WTC11 (cell line): ENCODE data around the gene ZSCAN10. TPM values are rescaled to one million over a fixed set of nuclear protein-coding genes. Genes with fewer than 3 reads are reported as not detected.
"Not testable (repeated sequence)": the region's sequence is repeated elsewhere in the genome, so short reads cannot be mapped to it uniquely, and the experiment has no call there.

ENCODE experiments used
- ATAC-seq: fragments of 200-7000 bp; cut with Tn5 transposase; 2 replicates; pipeline ENCODE4 v1.10.0; 2021; ENCODE audit warnings: mild to moderate bottlenecking, moderate library complexity
- CTCF ChIA-PET: fragments of 300-600 bp; sonication (Branson Sonifier 250); formaldehyde crosslinking; loops from one replicate; lab custom pipeline; 2021; ENCODE audit warnings: antibody characterized with exemption; lab: Charles Lee
- POLR2A ChIA-PET: fragments of 350-600 bp; sonication (Branson Sonifier 250); formaldehyde crosslinking; loops from one replicate; lab custom pipeline; 2021; ENCODE audit warnings: antibody characterized with exemption; lab: Charles Lee
- DNase-seq: peaks from one replicate; pipeline ENCODE4 v3.0.0; 2021; ENCODE audit warnings: low spot score
- H3K27ac Mint-ChIP-seq: 2 replicates; pipeline ENCODE4 v1.8.0; 2021; ENCODE audit warnings: mixed read lengths
- H3K27me3 Mint-ChIP-seq: 2 replicates; pipeline ENCODE4 v1.8.0; 2021; ENCODE audit warnings: low read depth, mild to moderate bottlenecking, moderate library complexity, mixed read lengths
- H3K36me3 Mint-ChIP-seq: 2 replicates; pipeline ENCODE4 v1.8.0; 2021; ENCODE audit warnings: mixed read lengths
- H3K4me1 Mint-ChIP-seq: 2 replicates; pipeline ENCODE4 v1.8.0; 2022; ENCODE audit warnings: mixed read lengths
- H3K4me3 Mint-ChIP-seq: 2 replicates; pipeline ENCODE4 v1.8.0; 2021; ENCODE audit warnings: mild to moderate bottlenecking, moderate library complexity, mixed read lengths
- H3K9me3 Mint-ChIP-seq: 2 replicates; pipeline ENCODE4 v1.8.0; 2021; ENCODE audit warnings: mixed read lengths
- CREM ChIP-seq: sonication (generic); formaldehyde crosslinking; IDR thresholded peaks from 2 replicates; pipeline ENCODE4 v1.8.1; 2022; ENCODE audit warnings: mild to moderate bottlenecking, missing genetic modification reagents, moderate library complexity
- ESRRA ChIP-seq: sonication (generic); formaldehyde crosslinking; IDR thresholded peaks from 2 replicates; pipeline ENCODE4 v1.8.1; 2022; ENCODE audit warnings: mild to moderate bottlenecking, missing genetic modification reagents, borderline replicate concordance
- GTF2I ChIP-seq: fragments of 250-450 bp; sonication (Bioruptor Pico); conservative IDR thresholded peaks from 2 replicates; pipeline ENCODE4 v1.4.0; 2021; ENCODE audit warnings: mild to moderate bottlenecking
- HMGXB4 ChIP-seq: sonication (generic); formaldehyde crosslinking; IDR thresholded peaks from 2 replicates; pipeline ENCODE4 v1.8.1; 2023; ENCODE audit warnings: mild to moderate bottlenecking, moderate library complexity, missing genetic modification reagents
- MXD4 ChIP-seq: fragments of 250-450 bp; sonication (Bioruptor Pico); IDR thresholded peaks from 2 replicates; pipeline ENCODE4 v1.8.0; 2021; ENCODE audit warnings: mild to moderate bottlenecking, moderate library complexity, borderline replicate concordance
- NR3C1 ChIP-seq: sonication (generic); formaldehyde crosslinking; conservative IDR thresholded peaks from 2 replicates; pipeline ENCODE4 v1.8.1; 2023; ENCODE audit warnings: low read depth, mild to moderate bottlenecking, missing genetic modification reagents
- STAT6 ChIP-seq: sonication (generic); formaldehyde crosslinking; conservative IDR thresholded peaks from 2 replicates; pipeline ENCODE4 v1.8.1; 2023; ENCODE audit warnings: mild to moderate bottlenecking, low read depth, missing genetic modification reagents, moderate library complexity
- USF1 ChIP-seq: sonication (generic); formaldehyde crosslinking; IDR thresholded peaks from 2 replicates; pipeline ENCODE4 v1.8.0; 2022; ENCODE audit warnings: mild to moderate bottlenecking, missing genetic modification reagents
- ZNF232 ChIP-seq: sonication (generic); formaldehyde crosslinking; IDR thresholded peaks from 2 replicates; pipeline ENCODE4 v1.8.0; 2022; ENCODE audit warnings: mild to moderate bottlenecking, missing genetic modification reagents
- ZNF425 ChIP-seq: fragments of 250-450 bp; sonication (Bioruptor Pico); conservative IDR thresholded peaks from 2 replicates; pipeline ENCODE4 v1.9.0; 2021; ENCODE audit warnings: mild to moderate bottlenecking
- ZNF532 ChIP-seq: fragments of 250-450 bp; sonication (Bioruptor Pico); IDR thresholded peaks from 2 replicates; pipeline ENCODE4 v1.9.0; 2021; ENCODE audit warnings: mild to moderate bottlenecking, borderline replicate concordance
- total RNA-seq: library from RNA; stranded (reverse); gene quantifications from 3 replicates; pipeline ENCODE4 v1.2.3, GENCODE V29; 2021
- TF ChIP-seq, protein P1 (sequence below): sonication (generic); formaldehyde crosslinking; IDR thresholded peaks from 2 replicates; pipeline ENCODE4 v1.8.0; 2023; ENCODE audit warnings: mild to moderate bottlenecking, missing genetic modification reagents

Gene ZSCAN10
- total RNA-seq, 1 experiment from 2014 or later, result 263 TPM

DNA sequence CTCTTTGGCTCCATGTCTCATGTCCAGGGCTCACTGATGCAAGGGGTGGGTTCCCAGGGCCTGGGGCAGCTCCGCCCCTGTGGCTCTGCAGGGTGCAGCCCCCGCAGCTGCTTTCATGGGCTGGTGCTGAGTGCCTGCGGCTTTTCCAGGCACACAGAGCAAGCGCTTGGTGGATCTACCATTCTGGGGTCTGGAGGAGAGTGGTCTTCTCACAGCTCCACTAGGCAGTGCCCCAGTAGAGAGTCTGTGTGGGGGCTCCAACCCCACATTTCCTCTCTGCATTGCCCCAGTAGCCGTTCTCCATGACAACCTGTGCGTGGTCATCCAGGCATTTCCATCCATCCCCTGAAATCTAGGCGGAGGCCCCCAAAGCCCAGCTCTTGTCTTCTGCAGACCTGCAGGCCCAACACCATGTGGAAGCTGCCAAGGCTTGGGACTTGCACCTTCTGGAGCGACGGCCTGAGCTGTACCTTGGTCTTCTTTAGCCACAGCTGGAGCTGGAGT lies 28.4 kb downstream of the ZSCAN10 start (continued):
- TF ChIP-seq ZNF532 (CRISPR knock-in tag), result no peak
- TF ChIP-seq ZNF425, result no peak
- TF ChIP-seq NR3C1 (CRISPR knock-in tag), result no peak
- TF ChIP-seq HMGXB4 (CRISPR knock-in tag), result no peak
- no peak for TF ChIP-seq CREM

DNA sequence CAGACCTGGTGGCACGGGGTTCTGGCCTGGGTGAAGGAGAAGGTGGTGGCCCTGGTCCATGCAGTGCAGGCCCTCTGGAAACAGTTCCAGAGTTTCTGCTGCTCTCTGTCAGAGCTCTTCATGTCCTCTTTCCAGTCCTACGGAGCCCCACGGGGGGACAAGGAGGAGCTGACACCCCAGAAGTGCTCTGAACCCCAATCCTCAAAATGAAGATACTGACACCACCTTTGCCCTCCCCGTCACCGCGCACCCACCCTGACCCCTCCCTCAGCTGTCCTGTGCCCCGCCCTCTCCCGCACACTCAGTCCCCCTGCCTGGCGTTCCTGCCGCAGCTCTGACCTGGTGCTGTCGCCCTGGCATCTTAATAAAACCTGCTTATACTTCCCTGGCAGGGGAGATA lies 29.9 kb downstream of the ZSCAN10 start:
- Mint-ChIP-seq H3K27me3 (peaks cover 12% of the 10 kb centered on the region), H3K4me1 (peaks cover 33% of the 10 kb centered on the region)
- ChIA-PET POLR2A (interaction anchor here (0.6 kb wide), 1 partner anchor 44 kb away, joined by 4 read pairs; no protein-coding TSS in a partner anchor), CTCF (interaction anchor here (0.9 to 2.1 kb wide), 3 partner anchors 10 to 37 kb away, joined by 3 to 8 read pairs (median 4); no protein-coding TSS in a partner anchor)
- ATAC-seq, H3K9me3 Mint-ChIP-seq, H3K27ac Mint-ChIP-seq, H3K4me3 Mint-ChIP-seq, DNase-seq, H3K36me3 Mint-ChIP-seq: not testable (repeated sequence)

GRCh38 chr16:3068487-3068886 lies 30.6 kb downstream of the ZSCAN10 start:
- CTCF ChIA-PET, result interaction anchor here (0.9 to 2.1 kb wide), 4 partner anchors 9 to 37 kb away, joined by 3 to 8 read pairs (median 4); no protein-coding TSS in a partner anchor
- Mint-ChIP-seq H3K9me3 (no peaks in the 10 kb centered on the region), H3K36me3 (no peaks in the 10 kb centered on the region), H3K4me1 (peaks cover 37% of the 10 kb centered on the region), H3K27me3 (peaks cover 5% of the 10 kb centered on the region; the same call in 1 of the 2 replicates), H3K4me3 (no peak overlapping the region), H3K27ac (no peak overlapping the region)
- DNase-seq (no peak), ATAC-seq (no peak)
- POLR2A ChIA-PET, result no interaction called here
- TF ChIP-seq STAT6 (CRISPR knock-in tag), result no peak
- TF ChIP-seq, protein P1, sequence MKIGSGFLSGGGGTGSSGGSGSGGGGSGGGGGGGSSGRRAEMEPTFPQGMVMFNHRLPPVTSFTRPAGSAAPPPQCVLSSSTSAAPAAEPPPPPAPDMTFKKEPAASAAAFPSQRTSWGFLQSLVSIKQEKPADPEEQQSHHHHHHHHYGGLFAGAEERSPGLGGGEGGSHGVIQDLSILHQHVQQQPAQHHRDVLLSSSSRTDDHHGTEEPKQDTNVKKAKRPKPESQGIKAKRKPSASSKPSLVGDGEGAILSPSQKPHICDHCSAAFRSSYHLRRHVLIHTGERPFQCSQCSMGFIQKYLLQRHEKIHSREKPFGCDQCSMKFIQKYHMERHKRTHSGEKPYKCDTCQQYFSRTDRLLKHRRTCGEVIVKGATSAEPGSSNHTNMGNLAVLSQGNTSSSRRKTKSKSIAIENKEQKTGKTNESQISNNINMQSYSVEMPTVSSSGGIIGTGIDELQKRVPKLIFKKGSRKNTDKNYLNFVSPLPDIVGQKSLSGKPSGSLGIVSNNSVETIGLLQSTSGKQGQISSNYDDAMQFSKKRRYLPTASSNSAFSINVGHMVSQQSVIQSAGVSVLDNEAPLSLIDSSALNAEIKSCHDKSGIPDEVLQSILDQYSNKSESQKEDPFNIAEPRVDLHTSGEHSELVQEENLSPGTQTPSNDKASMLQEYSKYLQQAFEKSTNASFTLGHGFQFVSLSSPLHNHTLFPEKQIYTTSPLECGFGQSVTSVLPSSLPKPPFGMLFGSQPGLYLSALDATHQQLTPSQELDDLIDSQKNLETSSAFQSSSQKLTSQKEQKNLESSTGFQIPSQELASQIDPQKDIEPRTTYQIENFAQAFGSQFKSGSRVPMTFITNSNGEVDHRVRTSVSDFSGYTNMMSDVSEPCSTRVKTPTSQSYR (CRISPR knock-in tag), result no peak
- TF ChIP-seq HMGXB4 (CRISPR knock-in tag), result no peak
- no peak for TF ChIP-seq GTF2I
- TF ChIP-seq USF1 (CRISPR knock-in tag), result no peak
- no peak for TF ChIP-seq MXD4 (CRISPR knock-in tag)
- no peak for TF ChIP-seq ZNF232 (CRISPR knock-in tag)
- no peak for TF ChIP-seq ESRRA
